ENCODE results near the gene SDK1. TPM values are rescaled to one million over a fixed set of nuclear protein-coding genes. Genes with fewer than 3 reads are reported as not detected.

The SDK1 gene
- total and polyA plus RNA-seq, 11 donors: 2.2 to 5.8 (median 3.4) TPM

DNA sequence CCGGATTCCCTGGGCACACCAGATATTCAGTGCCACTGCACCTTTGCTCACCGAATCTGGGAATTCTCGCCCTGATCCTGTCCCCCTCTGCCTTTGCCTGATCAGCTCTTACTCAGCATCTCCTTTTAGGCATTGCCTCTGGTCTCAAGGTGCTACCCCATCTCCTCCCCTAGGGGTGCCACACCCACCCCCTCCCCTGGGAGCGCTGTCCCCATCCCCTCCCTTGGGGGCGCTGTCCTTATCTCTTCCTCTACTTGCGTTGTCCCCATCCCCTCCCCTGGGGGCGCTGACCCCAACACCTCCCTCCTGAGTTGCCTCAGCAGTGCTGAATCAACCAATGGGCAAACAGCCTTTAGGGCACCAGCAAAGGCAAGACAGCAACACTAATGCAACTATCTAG, 694.1 kb downstream of the SDK1 start:
- Histone ChIP-seq H3K9me3 (no peaks in the 10 kb centered on the region), H3K27me3 (peaks cover 0 to 4% (median 0%) of the 10 kb centered on the region in 9 donors), H3K27ac (no peak overlapping the region), H3K36me3 (no peaks in the 10 kb centered on the region), H3K4me3 (no peak overlapping the region), H3K4me1 (no peaks in the 10 kb centered on the region)
- no peak for ATAC-seq
- no peak for TF ChIP-seq POLR2A (IDR thresholded peaks at IDR 0.05)
- TF ChIP-seq, protein P1, sequence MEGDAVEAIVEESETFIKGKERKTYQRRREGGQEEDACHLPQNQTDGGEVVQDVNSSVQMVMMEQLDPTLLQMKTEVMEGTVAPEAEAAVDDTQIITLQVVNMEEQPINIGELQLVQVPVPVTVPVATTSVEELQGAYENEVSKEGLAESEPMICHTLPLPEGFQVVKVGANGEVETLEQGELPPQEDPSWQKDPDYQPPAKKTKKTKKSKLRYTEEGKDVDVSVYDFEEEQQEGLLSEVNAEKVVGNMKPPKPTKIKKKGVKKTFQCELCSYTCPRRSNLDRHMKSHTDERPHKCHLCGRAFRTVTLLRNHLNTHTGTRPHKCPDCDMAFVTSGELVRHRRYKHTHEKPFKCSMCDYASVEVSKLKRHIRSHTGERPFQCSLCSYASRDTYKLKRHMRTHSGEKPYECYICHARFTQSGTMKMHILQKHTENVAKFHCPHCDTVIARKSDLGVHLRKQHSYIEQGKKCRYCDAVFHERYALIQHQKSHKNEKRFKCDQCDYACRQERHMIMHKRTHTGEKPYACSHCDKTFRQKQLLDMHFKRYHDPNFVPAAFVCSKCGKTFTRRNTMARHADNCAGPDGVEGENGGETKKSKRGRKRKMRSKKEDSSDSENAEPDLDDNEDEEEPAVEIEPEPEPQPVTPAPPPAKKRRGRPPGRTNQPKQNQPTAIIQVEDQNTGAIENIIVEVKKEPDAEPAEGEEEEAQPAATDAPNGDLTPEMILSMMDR (IDR thresholded peaks at IDR 0.05): no peak
- DNase-seq: no peak
- 57 to 69% (median 62%) methylated on average over 7 of the region's 7 CpGs for WGBS, 4 donors
- intact Hi-C loops (cut with DNase I): no loop called here

DNA sequence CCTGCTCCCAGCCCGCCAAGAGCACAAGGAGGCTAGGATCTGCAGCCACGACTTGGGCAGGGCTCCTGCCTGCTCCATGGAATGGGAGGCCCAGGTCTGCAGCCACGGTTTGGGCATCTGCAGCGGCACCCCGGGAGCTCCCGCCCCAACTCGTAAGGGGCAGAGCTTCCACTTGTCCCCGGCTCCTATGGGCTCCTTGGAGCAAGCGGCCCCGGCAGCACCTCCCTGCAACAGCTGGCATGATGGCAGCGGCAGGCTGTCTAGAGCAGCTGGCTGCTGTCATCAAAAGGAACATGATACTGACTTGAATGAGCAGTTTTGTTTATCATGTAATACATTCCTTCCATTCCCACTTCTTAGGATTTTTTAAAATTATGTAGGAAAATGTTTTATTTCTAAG, 697.0 kb downstream of the SDK1 start:
- WGBS, 4 donors: 73 to 84% (median 80%) methylated on average over 8 to 11 of the region's 11 CpGs
- no peak for ATAC-seq
- Histone ChIP-seq H3K27me3 (peaks cover 0 to 4% (median 0%) of the 10 kb centered on the region in 9 donors), H3K4me3 (no peak overlapping the region), H3K27ac (no peak overlapping the region), H3K36me3 (no peaks in the 10 kb centered on the region), H3K4me1 (no peaks in the 10 kb centered on the region), H3K9me3 (no peaks in the 10 kb centered on the region)
- DNase-seq: no peak
- intact Hi-C loops (cut with DNase I): no loop called here
- TF ChIP-seq, protein P1 (IDR thresholded peaks at IDR 0.05): no peak
- TF ChIP-seq POLR2A (IDR thresholded peaks at IDR 0.05): no peak

DNA sequence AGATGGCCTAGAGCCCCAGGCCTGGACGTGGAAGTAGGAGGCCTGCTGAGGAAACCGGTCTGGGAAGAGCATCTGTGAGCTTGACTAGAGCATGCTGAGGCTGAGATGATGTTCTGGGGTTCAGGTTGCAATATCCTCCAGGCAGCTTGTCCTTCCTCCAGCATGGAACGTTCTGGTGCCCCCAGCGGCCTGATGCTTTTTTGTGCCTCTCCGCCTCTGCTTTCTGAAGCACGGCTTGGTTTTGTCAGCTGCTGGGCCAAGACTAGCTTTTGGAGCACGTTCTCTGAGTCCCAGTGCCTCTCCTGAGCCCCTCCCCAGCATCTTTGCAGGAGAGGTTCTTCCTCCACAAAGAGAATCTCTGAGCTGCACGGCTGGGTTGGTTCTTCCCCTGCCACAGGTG, 699.1 kb downstream of the SDK1 start:
- H3K4me3 ChIP-seq: no peak overlapping the region
- H3K9me3 ChIP-seq: no peaks in the 10 kb centered on the region
- no peak overlapping the region for H3K27ac ChIP-seq
- TF ChIP-seq POLR2A (IDR thresholded peaks at IDR 0.05): no peak
- TF ChIP-seq, protein P1 (IDR thresholded peaks at IDR 0.05): no peak
- H3K27me3 ChIP-seq: peaks cover 0 to 4% (median 0%) of the 10 kb centered on the region in 9 donors
- WGBS, 4 donors: 74 to 82% (median 75%) methylated on average over 7 to 8 of the region's 8 CpGs
- no peak for DNase-seq
- H3K36me3 ChIP-seq: no peaks in the 10 kb centered on the region
- ATAC-seq: no peak
- H3K4me1 ChIP-seq: no peaks in the 10 kb centered on the region
- intact Hi-C loops (cut with DNase I): loop anchor here in 1 of 10 donors (10.0 kb wide), 1 partner anchor 55 kb away; no protein-coding TSS in a partner anchor

DNA sequence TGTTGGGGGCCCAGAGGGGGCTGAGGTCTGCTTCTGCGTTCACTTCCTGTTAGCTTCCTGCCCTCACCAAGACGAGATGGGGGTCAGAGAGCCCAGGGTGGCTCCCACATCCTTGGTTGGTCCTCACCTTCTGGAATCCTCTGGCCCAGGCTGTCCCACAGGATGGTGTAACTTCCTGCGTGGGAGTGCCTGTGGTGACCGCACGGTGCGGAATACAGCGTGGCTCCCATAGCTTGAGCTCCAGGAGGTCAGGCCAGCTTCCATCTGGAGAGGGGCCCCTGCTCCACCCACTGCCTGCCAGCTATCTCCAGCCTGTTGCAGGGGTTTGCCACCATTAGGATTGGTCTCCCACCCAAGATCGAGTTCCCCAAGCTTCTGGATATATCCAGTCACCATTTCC, 699.9 kb downstream of the SDK1 start:
- H3K27ac ChIP-seq: no peak overlapping the region
- intact Hi-C loops (cut with DNase I): loop anchor here in 2 of 10 donors (1.0 to 10.0 kb wide), 2 partner anchors 20 to 56 kb away; no protein-coding TSS in a partner anchor
- H3K4me1 ChIP-seq: no peaks in the 10 kb centered on the region
- WGBS, 4 donors: 65 to 76% (median 72%) methylated on average over 5 to 8 of the region's 8 CpGs
- ATAC-seq: peak in 1 of 4 donors; percentile 13
- no peaks in the 10 kb centered on the region for H3K9me3 ChIP-seq
- H3K36me3 ChIP-seq: no peaks in the 10 kb centered on the region
- peaks cover 0 to 4% (median 0%) of the 10 kb centered on the region in 9 donors for H3K27me3 ChIP-seq
- no peak for DNase-seq
- H3K4me3 ChIP-seq: no peak overlapping the region
- TF ChIP-seq POLR2A (IDR thresholded peaks at IDR 0.05): no peak
- TF ChIP-seq, protein P1 (IDR thresholded peaks at IDR 0.05): no peak
